Esophagus muscularis mucosa (tissue), 3 donors: Measurements from ENCODE around the gene ZFHX2.

ENCODE experiments used
- CTCF ChIP-seq, 3 experiments: fragments of 200-600 bp in 2 of 3; fragments of 450-650 bp in 1 of 3; sonication (generic) in 2 of 3; IDR thresholded peaks; one replicate each; pipeline ENCODE4 v1.5.1; 2017 to 2019; ENCODE audit warnings: antibody characterized with exemption in 3 of 3, mild to moderate bottlenecking in 2 of 3, moderate library complexity in 1 of 3
- POLR2A ChIP-seq: fragments of 450-650 bp; IDR thresholded peaks from one replicate; pipeline ENCODE4 v1.6.1; 2017; ENCODE audit warnings: antibody characterized with exemption, moderate library complexity, mild to moderate bottlenecking, low read depth
- POLR2AphosphoS5 ChIP-seq, 2 donors: sonication (generic); formaldehyde crosslinking; IDR thresholded peaks; one replicate each; pipeline ENCODE4 v1.6.1; 2017; ENCODE audit warnings: antibody characterized with exemption in 2 of 2

- TF ChIP-seq CTCF (IDR thresholded peaks at IDR 0.05) = no peak
- TF ChIP-seq POLR2A = no peak
- no peak for TF ChIP-seq POLR2AphosphoS5 (IDR thresholded peaks at IDR 0.05)
These were observed 20.9 kb upstream of the ZFHX2 start for GRCh38 chr14:23572524-23572828.
